NCI-H748 treated with DMSO at 0.1 percent for 48 hours (cell line): ENCODE measurements around the gene NXNL2.

ENCODE experiments used
- DNase-seq: peaks from one replicate; lab custom pipeline; 2025; lab: John Stamatoyannopoulos, UW

Gene NXNL2

DNA sequence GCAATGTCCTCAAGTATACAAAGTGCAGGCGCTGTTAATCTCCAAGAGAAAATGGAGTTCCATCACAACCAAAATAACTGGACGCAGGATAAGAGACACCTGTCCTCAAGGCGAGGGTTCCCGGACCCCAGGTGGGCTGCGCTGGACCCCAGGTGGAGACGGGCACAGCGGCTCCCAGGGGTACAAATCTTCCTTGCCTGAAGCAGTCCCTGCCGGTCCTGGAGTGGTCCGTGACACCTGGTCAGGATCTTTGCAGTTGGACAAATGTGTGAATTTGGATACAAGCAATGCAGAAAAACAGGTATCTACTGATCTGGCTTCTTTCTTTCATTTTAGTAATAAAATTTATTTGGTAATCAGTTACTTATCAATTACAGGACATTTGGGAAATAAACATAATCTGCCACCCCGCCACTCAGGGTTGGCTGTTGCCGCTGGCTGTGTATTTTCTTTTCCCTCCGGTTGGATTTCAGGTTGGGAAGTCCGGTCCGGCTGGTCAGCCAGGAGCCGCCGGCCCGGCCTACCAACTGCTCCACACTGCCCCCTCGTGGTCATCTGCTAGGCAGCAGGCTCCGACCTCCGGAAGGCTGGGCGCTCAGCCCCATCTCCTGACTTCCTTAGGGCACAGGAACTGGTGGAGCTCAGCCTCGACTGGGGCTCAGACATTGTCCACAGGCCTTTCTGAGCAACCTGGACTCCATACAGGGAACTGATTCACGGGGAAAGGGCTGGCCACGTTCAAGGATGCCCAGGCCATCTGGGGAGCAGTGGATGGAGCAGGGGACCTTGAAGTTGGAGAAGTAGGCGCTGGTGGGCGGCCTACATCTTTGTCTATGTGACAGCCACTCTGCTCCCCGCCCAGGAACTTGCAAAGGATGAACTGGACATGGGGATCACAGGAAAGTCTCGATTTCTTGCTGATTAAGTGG is 43.4 kb downstream of the NXNL2 start:
- peak; percentile 56 for DNase-seq

- no peak for DNase-seq
These were observed 44.2 kb downstream of the NXNL2 start for GRCh38 chr9:88579050-88579715.

DNA sequence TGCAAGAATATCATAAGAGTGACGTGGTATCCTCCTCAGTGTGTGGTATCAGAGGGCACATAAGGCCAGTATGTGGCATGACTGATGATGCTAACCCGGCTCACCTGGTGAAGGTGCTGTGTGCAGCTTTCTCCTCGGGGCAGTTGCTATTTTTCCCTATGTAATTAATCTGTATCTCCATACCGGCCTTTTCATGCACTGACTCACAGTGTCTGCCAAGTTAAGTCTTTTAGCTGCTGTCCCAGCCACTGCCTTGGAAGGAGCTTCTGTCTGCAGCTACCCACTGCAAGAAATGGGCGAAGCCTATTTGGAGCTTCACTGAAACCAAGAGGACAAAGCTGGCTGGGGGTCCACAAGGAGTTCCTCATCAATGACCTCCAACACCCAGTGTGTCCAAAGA is 46.0 kb downstream of the NXNL2 start:
- DNase-seq = no peak

DNA sequence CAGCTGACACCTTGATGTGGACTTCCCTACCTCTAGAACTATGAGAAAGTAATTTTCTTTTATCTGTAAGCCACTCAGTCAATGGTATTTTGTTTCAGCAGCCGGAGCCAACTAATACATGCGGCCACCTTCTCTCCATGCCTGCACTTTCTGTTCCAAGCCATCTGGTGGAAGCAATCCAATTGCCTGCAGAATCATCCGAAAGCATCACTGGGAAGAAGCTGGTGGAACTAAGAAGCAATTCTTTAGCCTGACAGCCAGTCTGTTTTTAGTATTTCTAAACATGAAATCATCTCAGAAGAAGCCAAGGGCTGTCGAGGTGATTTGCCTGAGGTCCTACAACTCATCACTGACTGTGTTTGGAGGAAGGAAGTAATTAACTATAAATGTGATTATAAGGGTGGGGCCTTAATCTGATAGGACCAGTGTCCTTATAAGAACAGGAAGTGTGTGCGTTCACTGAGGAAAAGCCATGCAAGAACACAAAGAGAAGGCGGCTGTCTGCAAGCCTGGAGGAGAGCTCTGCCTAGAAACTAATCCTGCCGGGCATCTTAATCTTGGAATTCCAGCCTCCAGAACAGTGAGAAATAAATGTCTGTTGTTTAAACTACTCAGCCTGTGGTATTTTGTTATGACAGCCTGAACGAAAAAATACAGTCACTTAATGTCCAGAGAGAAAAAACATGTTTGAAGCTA is 49.1 kb downstream of the NXNL2 start:
- DNase-seq = no peak

- DNase-seq = no peak
These were observed 50.4 kb downstream of the NXNL2 start for GRCh38 chr9:88585426-88585825.

- DNase-seq = no peak
These were observed 51.5 kb downstream of the NXNL2 start for GRCh38 chr9:88586452-88586851.

DNA sequence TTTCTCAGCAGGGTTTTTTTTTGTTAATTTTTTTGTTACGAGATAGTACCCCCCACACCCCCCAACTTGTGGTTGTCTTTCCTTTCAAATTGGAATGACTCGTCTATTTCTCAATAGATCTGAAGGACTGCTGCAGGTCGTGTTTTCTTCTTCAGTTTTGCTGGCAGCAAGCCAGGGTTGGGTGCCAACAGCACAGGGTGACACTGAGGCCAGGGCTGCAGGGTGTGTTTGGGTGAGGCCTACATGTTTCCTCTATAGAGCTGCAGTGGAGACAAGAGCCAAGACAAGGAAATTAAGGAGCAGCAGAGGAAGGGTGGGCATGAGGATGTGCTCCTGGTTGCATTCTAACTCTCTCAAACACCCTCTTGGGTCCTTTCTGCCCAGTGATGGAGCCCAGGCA is 52.2 kb downstream of the NXNL2 start:
- no peak for DNase-seq

DNA sequence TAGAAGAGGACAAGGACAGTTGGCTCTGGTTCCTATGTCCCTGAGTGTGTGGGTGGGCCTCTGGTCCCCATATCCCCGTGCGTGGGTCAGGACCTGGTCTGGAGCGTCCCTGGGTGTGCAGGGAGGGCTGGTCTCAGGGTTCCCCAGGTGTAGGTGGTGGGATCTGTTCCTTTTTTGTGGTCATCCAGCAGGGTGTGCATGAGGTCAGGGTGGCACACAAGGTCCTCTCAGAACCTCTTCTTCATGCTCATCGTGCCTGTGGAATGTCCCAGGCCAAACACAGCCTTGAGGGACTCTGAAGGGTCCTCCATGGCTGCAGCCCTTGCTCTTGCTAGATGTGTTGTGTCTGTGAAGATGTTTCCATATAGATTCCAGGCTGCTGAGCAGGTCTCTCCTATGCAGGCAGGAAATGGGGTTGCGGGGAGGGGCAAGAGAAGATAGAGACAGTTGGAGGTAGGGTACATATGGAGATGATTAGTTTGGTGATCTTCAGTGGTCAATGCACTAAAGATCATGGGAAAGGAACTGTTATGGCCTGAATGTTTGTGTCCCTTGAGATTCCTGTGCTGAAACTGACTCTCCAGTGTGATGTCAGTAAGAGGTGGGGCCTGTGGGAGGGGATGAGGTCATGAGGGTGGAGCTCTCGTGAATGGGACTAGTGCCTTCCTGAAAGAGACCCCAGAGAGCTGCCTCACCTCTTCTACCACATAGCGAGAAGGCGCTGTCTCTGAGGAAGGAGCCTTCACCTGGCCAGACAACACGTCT is 53.1 kb downstream of the NXNL2 start:
- no peak for DNase-seq

GRCh38 chr9:88589656-88590055 is 54.7 kb downstream of the NXNL2 start:
- no peak for DNase-seq

GRCh38 chr9:88590558-88591146 is 55.7 kb downstream of the NXNL2 start:
- DNase-seq = no peak

DNA sequence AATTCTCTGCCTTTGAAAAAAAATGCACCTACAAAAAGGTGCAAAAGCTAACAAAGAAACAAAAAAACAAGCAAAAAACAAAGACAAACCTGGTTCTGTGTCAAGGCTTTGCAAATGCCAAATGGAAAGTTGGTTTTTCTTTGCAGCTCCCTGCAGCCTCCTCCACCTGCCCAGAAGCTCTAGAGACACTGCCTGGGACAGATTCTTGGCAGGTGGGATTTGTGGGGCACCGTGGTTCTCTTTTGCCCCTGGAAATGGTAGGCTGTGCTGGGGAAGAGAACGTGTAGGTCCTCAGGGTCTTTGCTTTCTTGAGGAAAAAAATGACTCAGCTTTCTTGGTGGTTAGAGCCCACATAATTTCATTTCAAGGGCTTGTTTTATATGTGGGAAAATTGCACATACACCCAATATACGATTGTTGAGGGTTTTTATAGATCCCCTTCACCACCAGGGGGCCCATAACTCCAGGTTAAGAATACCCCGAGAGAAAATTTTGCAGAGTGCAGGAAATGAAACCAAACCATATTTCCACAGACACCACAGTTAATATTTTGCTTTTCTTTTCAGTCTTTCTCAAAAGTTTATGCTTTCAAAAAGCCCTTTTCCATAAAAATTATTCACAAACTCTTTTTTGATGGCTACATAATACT is 58.7 kb downstream of the NXNL2 start:
- DNase-seq = peak; percentile 4
